Body of pancreas (tissue), 4 donors: ENCODE results near the gene SFTPB.

ENCODE experiments used
- POLR2A ChIP-seq, 3 donors: fragments of 450-650 bp; IDR thresholded peaks; one replicate each; pipeline ENCODE4 v1.6.1; 2016; ENCODE audit warnings: antibody characterized with exemption in 3 of 3, mild to moderate bottlenecking in 2 of 3
- TF ChIP-seq, protein P1 (sequence below), 7 experiments: fragments of 450-650 bp in 4 of 7; fragments of 200-600 bp in 3 of 7; sonication (generic) in 3 of 7; IDR thresholded peaks; one replicate each; pipeline ENCODE4 v1.5.1; 2016 to 2019; ENCODE audit warnings: antibody characterized with exemption in 7 of 7

GRCh38 chr2:85666435-85667316, 1.3 kb downstream of the SFTPB start:
- TF ChIP-seq, protein P1, sequence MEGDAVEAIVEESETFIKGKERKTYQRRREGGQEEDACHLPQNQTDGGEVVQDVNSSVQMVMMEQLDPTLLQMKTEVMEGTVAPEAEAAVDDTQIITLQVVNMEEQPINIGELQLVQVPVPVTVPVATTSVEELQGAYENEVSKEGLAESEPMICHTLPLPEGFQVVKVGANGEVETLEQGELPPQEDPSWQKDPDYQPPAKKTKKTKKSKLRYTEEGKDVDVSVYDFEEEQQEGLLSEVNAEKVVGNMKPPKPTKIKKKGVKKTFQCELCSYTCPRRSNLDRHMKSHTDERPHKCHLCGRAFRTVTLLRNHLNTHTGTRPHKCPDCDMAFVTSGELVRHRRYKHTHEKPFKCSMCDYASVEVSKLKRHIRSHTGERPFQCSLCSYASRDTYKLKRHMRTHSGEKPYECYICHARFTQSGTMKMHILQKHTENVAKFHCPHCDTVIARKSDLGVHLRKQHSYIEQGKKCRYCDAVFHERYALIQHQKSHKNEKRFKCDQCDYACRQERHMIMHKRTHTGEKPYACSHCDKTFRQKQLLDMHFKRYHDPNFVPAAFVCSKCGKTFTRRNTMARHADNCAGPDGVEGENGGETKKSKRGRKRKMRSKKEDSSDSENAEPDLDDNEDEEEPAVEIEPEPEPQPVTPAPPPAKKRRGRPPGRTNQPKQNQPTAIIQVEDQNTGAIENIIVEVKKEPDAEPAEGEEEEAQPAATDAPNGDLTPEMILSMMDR (IDR thresholded peaks at IDR 0.05) = no peak
- TF ChIP-seq POLR2A (IDR thresholded peaks at IDR 0.05) = no peak
